Adrenal gland (tissue), 12 donors: ENCODE data around the gene CPT1B. TPM values are rescaled to one million over a fixed set of nuclear protein-coding genes. Genes with fewer than 3 reads are reported as not detected.

Experiments
- DNase-seq, 7 donors: peaks; one replicate each; pipeline ENCODE4 v3.0.0-alpha.2; 2019 to 2020
- H3K27ac ChIP-seq, 5 donors: fragments of 200-600 bp; sonication (generic) in 4 of 5; 1 replicate in 3 of 5; 2 replicates in 2 of 5; pipeline versions ENCODE4 v1.5.1 to v1.8.0; 2016 to 2020; ENCODE audit warnings: mild to moderate bottlenecking in 1 of 5
- H3K27me3 ChIP-seq: fragments of 200-600 bp; 2 replicates; pipeline ENCODE4 v1.8.0; 2021
- H3K36me3 ChIP-seq, 2 donors: fragments of 200-600 bp; replicated peaks in 1 of 2; 1 replicate in 1 of 2; 2 replicates in 1 of 2; pipeline versions ENCODE4 v1.5.1 to v1.8.0; 2018 to 2022
- H3K4me1 ChIP-seq, 2 donors: fragments of 200-600 bp; replicated peaks in 1 of 2; 1 replicate in 1 of 2; 2 replicates in 1 of 2; pipeline versions ENCODE4 v1.5.1 to v1.8.0; 2018 to 2021
- H3K4me3 ChIP-seq, 4 donors: fragments of 200-600 bp; sonication (generic) in 3 of 4; one replicate each; pipeline ENCODE4 v1.5.1; 2016 to 2018
- H3K9me3 ChIP-seq, 3 donors: fragments of 200-600 bp; sonication (generic) in 1 of 3; replicated peaks in 1 of 3; 1 replicate in 2 of 3; 2 replicates in 1 of 3; pipeline versions ENCODE4 v1.5.1 to v1.8.0; 2016 to 2021
- CTCF ChIP-seq, 6 experiments: fragments of 450-650 bp in 4 of 6; fragments of 200-600 bp in 2 of 6; sonication (generic) in 1 of 6; IDR thresholded peaks; 1 replicate in 5 of 6; 2 replicates in 1 of 6; pipeline versions ENCODE4 v1.5.1 to v1.8.0; 2016 to 2021; ENCODE audit warnings: antibody characterized with exemption in 6 of 6, mild to moderate bottlenecking in 2 of 6, moderate library complexity in 1 of 6
- POLR2A ChIP-seq, 2 donors: fragments of 450-650 bp; IDR thresholded peaks; one replicate each; pipeline ENCODE4 v1.6.1; 2017; ENCODE audit warnings: antibody characterized with exemption in 2 of 2, mild to moderate bottlenecking in 2 of 2, moderate library complexity in 1 of 2
- WGBS, 4 donors: extraction: QIAGEN DNeasy Blood & Tissue Kit in 2 of 4; methylation state at CpG; one replicate each; pipeline versions ENCODE4 v1.1.5 to v1.1.7; 2013 to 2017; 5-methylcytosine and 5-hydroxymethylcytosine counted together
- intact Hi-C, 2 donors: fragments of 100-400 bp; cut with DNase I; formaldehyde crosslinking; loops; one replicate each; pipeline versions ENCODE4 v1.14.1 to v1.15.0; 2022 to 2023
- polyA plus RNA-seq, 3 donors: library from polyadenylated mRNA; stranded (reverse); fragments of 200-250 nt in 2 of 3; fragments of 350-450 nt in 1 of 3; fragmentation: Illumina TruSeq in 1 of 3; extraction: RNeasy Lipid Tissue Mini Kit (QIAGEN cat#74804) in 1 of 3; gene quantifications; one replicate each; pipeline ENCODE4 v1.2.3, GENCODE V29; 2013 to 2014
- total RNA-seq, 9 donors: library from RNA; depleted of rRNA in 4 of 9; stranded (reverse); fragments of >200 nt in 4 of 9; fragments of 120-200 nt in 1 of 9; fragmentation: NEBNext Ultra II Directional in 1 of 9; extraction: Animal tissue kit (Norgen Biotek cat#: 25700) in 1 of 9; gene quantifications; one replicate each; pipeline versions ENCODE4 v1.1.0 to v1.2.4, GENCODE V29; 2013 to 2023
- donor health status: healthy with polysubstance abuse.
- donor health status: Bipolar disorder and iron deficiency.
- donor health status: DM: yes; HTN: yes; CAD: no.
- donor health status: DM: no; HTN: no; CAD: no.
- donor health status: DM: no; HTN: no; CAD: no.
- donor health status: DM: yes; HTN: yes; CAD: no.

Gene CPT1B
- total and polyA plus RNA-seq, 12 donors: 6.2 to 76.1 (median 16.5) TPM

GRCh38 chr22:50613291-50613981 is 35.2 kb upstream of the CPT1B start:
- Histone ChIP-seq H3K9me3 (no peaks in the 10 kb centered on the region), H3K27me3 (no peaks in the 10 kb centered on the region), H3K4me1 (no peaks in the 10 kb centered on the region), H3K4me3 (no peak overlapping the region), H3K36me3 (no peaks in the 10 kb centered on the region), H3K27ac (peak overlapping the region in 1 of 5 donors; percentile 11)
- WGBS, 4 donors: 55 to 74% (median 64%) methylated on average over 15 to 22 of the region's 22 CpGs
- no peak for TF ChIP-seq CTCF (IDR thresholded peaks at IDR 0.05)
- TF ChIP-seq POLR2A (IDR thresholded peaks at IDR 0.05): peak in 1 of 2 donors; percentile 17
- DNase-seq: peak; percentile 62 to 92 (median 83)
- intact Hi-C loops: loop anchor here in 1 of 2 donors (10.0 kb wide), 1 partner anchor 359 kb away; the partner anchor contains the start of gene HDAC10

- no peak for TF ChIP-seq CTCF (IDR thresholded peaks at IDR 0.05)
- no peak for TF ChIP-seq POLR2A (IDR thresholded peaks at IDR 0.05)
- Histone ChIP-seq H3K36me3 (no peaks in the 10 kb centered on the region), H3K4me1 (no peaks in the 10 kb centered on the region), H3K27me3 (no peaks in the 10 kb centered on the region), H3K9me3 (no peaks in the 10 kb centered on the region), H3K4me3 (no peak overlapping the region), H3K27ac (no peak overlapping the region)
- no peak for DNase-seq
- WGBS, 4 donors: 37 to 49% (median 43%) methylated on average over 18 to 31 of the region's 31 CpGs
- intact Hi-C loops: loop anchor here in 1 of 2 donors (10.0 kb wide), 1 partner anchor 358 kb away; the partner anchor contains the start of gene HDAC10
Measured at GRCh38 chr22:50612528-50613221, 34.4 kb upstream of the CPT1B start.

- WGBS, 4 donors: 68 to 79% (median 76%) methylated on average over 6 of the region's 6 CpGs
- Histone ChIP-seq H3K27ac (no peak overlapping the region), H3K36me3 (no peaks in the 10 kb centered on the region), H3K9me3 (no peaks in the 10 kb centered on the region), H3K27me3 (no peaks in the 10 kb centered on the region), H3K4me3 (no peak overlapping the region), H3K4me1 (no peaks in the 10 kb centered on the region)
- intact Hi-C loops: loop anchor here in 1 of 2 donors (10.0 kb wide), 1 partner anchor 357 kb away; the partner anchor contains the start of gene HDAC10
- no peak for DNase-seq
- TF ChIP-seq CTCF (IDR thresholded peaks at IDR 0.05) (no peak), POLR2A (IDR thresholded peaks at IDR 0.05) (no peak)
Measured at GRCh38 chr22:50612168-50612527, 33.9 kb upstream of the CPT1B start.

DNA sequence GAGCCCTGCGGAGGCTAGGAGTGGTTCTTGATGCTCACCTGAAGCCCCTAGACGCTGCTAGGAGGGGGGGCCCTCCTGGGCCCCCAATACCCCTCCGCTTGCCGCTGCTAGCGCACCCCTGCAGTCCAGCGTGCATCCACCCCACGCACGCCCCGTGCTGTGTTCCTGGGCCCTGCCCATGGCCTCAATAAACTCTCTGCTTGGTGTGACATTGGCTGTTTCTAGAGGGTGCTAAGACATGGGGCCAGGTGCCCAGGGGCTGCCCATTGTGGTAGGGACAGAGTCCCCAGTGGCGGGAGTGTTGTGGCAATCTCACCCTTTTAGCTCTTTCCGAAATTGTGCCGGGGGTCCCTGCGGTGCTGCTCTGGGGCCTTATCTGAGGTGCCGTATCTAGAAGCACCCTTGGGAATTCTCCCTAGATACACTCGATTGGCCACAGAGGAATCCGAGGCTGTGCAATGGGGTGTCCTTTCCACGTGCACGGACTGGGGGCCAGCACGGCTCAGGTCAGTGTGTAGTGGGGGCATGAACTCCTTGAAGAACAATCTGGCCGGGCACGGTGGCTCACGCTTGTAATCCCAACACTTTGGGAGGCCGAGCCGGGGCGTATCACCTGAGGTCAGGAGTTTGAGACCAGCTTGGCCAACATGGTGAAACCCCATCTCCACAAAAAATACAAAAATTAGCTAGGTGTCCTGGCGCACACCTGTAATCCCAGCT is 33.3 kb upstream of the CPT1B start:
- WGBS, 4 donors: 88 to 95% (median 92%) methylated on average over 8 to 26 of the region's 26 CpGs
- Histone ChIP-seq H3K4me3 (no peak overlapping the region), H3K9me3 (no peaks in the 10 kb centered on the region), H3K27me3 (no peaks in the 10 kb centered on the region), H3K36me3 (no peaks in the 10 kb centered on the region), H3K4me1 (no peaks in the 10 kb centered on the region), H3K27ac (no peak overlapping the region)
- TF ChIP-seq POLR2A (IDR thresholded peaks at IDR 0.05): no peak
- no peak for TF ChIP-seq CTCF (IDR thresholded peaks at IDR 0.05)
- intact Hi-C loops: loop anchor here in 1 of 2 donors (10.0 kb wide), 1 partner anchor 357 kb away; the partner anchor contains the start of gene HDAC10
- DNase-seq: peak in 1 of 7 donors; percentile 6
